Measurements from ENCODE around the gene AIFM1.

AIFM1 gene

GRCh38 chrX:130136961-130137360 is 28.7 kb downstream of the AIFM1 start:
- H3K9me3 ChIP-seq (ENCODE audit: insufficient read depth, low read depth, low read length), result no peaks in the 10 kb centered on the region
- no peaks in the 10 kb centered on the region for H3K4me1 ChIP-seq (ENCODE audit: insufficient read depth, low read length, poor library complexity, severe bottlenecking)
- H3F3A ChIP-seq (ENCODE audit: low read depth), result no peaks in the 10 kb centered on the region
- H3K4me3 ChIP-seq (ENCODE audit: low read length, poor library complexity, severe bottlenecking), result no peak overlapping the region
- no peaks in the 10 kb centered on the region for H3K79me2 ChIP-seq (ENCODE audit: insufficient read depth, low read length)
- no peaks in the 10 kb centered on the region for H4K20me1 ChIP-seq (ENCODE audit: insufficient read depth, low read length, poor library complexity, severe bottlenecking)
- no peaks in the 10 kb centered on the region for H3K27me3 ChIP-seq (ENCODE audit: insufficient read depth, low read length, poor library complexity, severe bottlenecking)
- H3K36me3 ChIP-seq (ENCODE audit: insufficient read depth, low read length), result peaks cover 43% of the 10 kb centered on the region; the same call in 1 of the 2 replicates
- TF ChIP-seq EZH2phosphoT487 (IDR thresholded peaks at IDR 0.05; ENCODE audit: borderline replicate concordance) (no peak), CTCF (conservative IDR thresholded peaks at IDR 0.05; ENCODE audit: low read length) (no peak)
- no peak overlapping the region for H3K9ac ChIP-seq (ENCODE audit: low read depth, low read length, poor library complexity, severe bottlenecking)
- H2AFZ ChIP-seq (ENCODE audit: low read length), result no peak overlapping the region
- H3K9me2 ChIP-seq (replicated peaks; ENCODE audit: low read depth, low read length), result no peaks in the 10 kb centered on the region
- no peak overlapping the region for H3K4me2 ChIP-seq (ENCODE audit: low read depth, low read length, poor library complexity, severe bottlenecking)

- TF ChIP-seq EZH2phosphoT487 (IDR thresholded peaks at IDR 0.05; ENCODE audit: borderline replicate concordance), result no peak
- no peak for TF ChIP-seq CTCF (conservative IDR thresholded peaks at IDR 0.05; ENCODE audit: low read length)
- no peak overlapping the region for H3K4me2 ChIP-seq (ENCODE audit: low read depth, low read length, poor library complexity, severe bottlenecking)
- H2AFZ ChIP-seq (ENCODE audit: low read length), result no peak overlapping the region
- H3K9ac ChIP-seq (ENCODE audit: low read depth, low read length, poor library complexity, severe bottlenecking), result no peak overlapping the region
- no peaks in the 10 kb centered on the region for H3K27me3 ChIP-seq (ENCODE audit: insufficient read depth, low read length, poor library complexity, severe bottlenecking)
- no peaks in the 10 kb centered on the region for H3K79me2 ChIP-seq (ENCODE audit: insufficient read depth, low read length)
- no peaks in the 10 kb centered on the region for H3K4me1 ChIP-seq (ENCODE audit: insufficient read depth, low read length, poor library complexity, severe bottlenecking)
- no peaks in the 10 kb centered on the region for H3K9me3 ChIP-seq (ENCODE audit: insufficient read depth, low read depth, low read length)
- H4K20me1 ChIP-seq (ENCODE audit: insufficient read depth, low read length, poor library complexity, severe bottlenecking), result no peaks in the 10 kb centered on the region
- H3K9me2 ChIP-seq (replicated peaks; ENCODE audit: low read depth, low read length), result no peaks in the 10 kb centered on the region
- H3K36me3 ChIP-seq (ENCODE audit: insufficient read depth, low read length), result peaks cover 44% of the 10 kb centered on the region; the same call in 1 of the 2 replicates
- H3F3A ChIP-seq (ENCODE audit: low read depth), result no peaks in the 10 kb centered on the region
- no peak overlapping the region for H3K4me3 ChIP-seq (ENCODE audit: low read length, poor library complexity, severe bottlenecking)
Observed at GRCh38 chrX:130136496-130136895, 29.1 kb downstream of the AIFM1 start.

DNA sequence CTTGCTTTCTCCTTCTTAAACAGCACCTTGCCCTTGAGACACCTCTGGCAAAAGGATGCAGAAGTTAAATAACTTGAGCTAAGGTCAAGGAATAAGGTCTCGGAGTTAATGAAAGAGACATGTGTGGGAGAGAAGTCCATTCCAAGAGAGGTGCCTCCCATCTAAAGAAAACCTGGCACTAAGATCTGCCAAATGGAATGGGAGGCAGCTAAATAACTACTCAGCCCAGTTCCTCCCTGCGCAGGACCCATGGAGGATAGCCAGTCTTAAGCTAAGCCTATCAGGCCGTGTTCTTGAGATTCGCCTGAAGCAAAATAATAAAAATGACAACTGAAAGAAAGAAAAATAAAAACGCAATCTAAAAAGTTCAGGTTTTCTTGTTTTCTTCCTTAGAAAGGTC is 34.7 kb downstream of the AIFM1 start:
- no peak overlapping the region for H2AFZ ChIP-seq (ENCODE audit: low read length)
- H3K79me2 ChIP-seq (ENCODE audit: insufficient read depth, low read length), result no peaks in the 10 kb centered on the region
- H3K27me3 ChIP-seq (ENCODE audit: insufficient read depth, low read length, poor library complexity, severe bottlenecking), result no peaks in the 10 kb centered on the region
- no peak overlapping the region for H3K9ac ChIP-seq (ENCODE audit: low read depth, low read length, poor library complexity, severe bottlenecking)
- H3K9me3 ChIP-seq (ENCODE audit: insufficient read depth, low read depth, low read length), result no peaks in the 10 kb centered on the region
- H3K9me2 ChIP-seq (replicated peaks; ENCODE audit: low read depth, low read length), result no peaks in the 10 kb centered on the region
- no peaks in the 10 kb centered on the region for H4K20me1 ChIP-seq (ENCODE audit: insufficient read depth, low read length, poor library complexity, severe bottlenecking)
- TF ChIP-seq CTCF (conservative IDR thresholded peaks at IDR 0.05; ENCODE audit: low read length), result no peak
- no peak for TF ChIP-seq EZH2phosphoT487 (IDR thresholded peaks at IDR 0.05; ENCODE audit: borderline replicate concordance)
- no peaks in the 10 kb centered on the region for H3F3A ChIP-seq (ENCODE audit: low read depth)
- peaks cover 33% of the 10 kb centered on the region; the same call in 1 of the 2 replicates for H3K36me3 ChIP-seq (ENCODE audit: insufficient read depth, low read length)
- H3K4me1 ChIP-seq (ENCODE audit: insufficient read depth, low read length, poor library complexity, severe bottlenecking), result no peaks in the 10 kb centered on the region
- H3K4me2 ChIP-seq (ENCODE audit: low read depth, low read length, poor library complexity, severe bottlenecking), result no peak overlapping the region
- H3K4me3 ChIP-seq (ENCODE audit: low read length, poor library complexity, severe bottlenecking), result no peak overlapping the region
